HL-60 (cell line): Measurements from ENCODE around the gene RBMX.

Source experiments
- CTCF ChIP-seq: IDR thresholded peaks from one replicate; pipeline ENCODE4 v1.5.1; 2011; ENCODE audit warnings: low read length, control low read depth, inconsistent platforms; ENCODE audit not compliant: insufficient read depth
- POLR2AphosphoS5 ChIP-seq: IDR thresholded peaks from 2 replicates; pipeline ENCODE4 v1.6.1; 2012; ENCODE audit warnings: low read depth
- REST ChIP-seq: IDR thresholded peaks from 2 replicates; pipeline ENCODE4 v1.6.1; 2012; ENCODE audit warnings: low read depth; ENCODE audit not compliant: insufficient replicate concordance

GRCh38 chrX:136879001-136879687, 1.4 kb downstream of the RBMX start:
- TF ChIP-seq POLR2AphosphoS5 (no peak), CTCF (no peak), REST (no peak)
